ENCODE results near the gene CTNNAL1. TPM values are rescaled to one million over a fixed set of nuclear protein-coding genes. Genes with fewer than 3 reads are reported as not detected.

CTNNAL1 gene
- total RNA-seq, 1 donor from 2014 or later, result 61.9 TPM

- Mint-ChIP-seq H3K27me3 (ENCODE audit: low read depth) (no peaks in the 10 kb centered on the region), H3K36me3 (ENCODE audit: low read depth) (peaks cover 32% of the 10 kb centered on the region), H3K4me1 (peaks cover 9% of the 10 kb centered on the region), H3K9me3 (no peaks in the 10 kb centered on the region), H3K4me3 (no peak overlapping the region), H3K27ac (ENCODE audit: unreplicated experiment) (no peak overlapping the region)
- TF ChIP-seq CTCF (conservative IDR thresholded peaks at IDR 0.05), result no peak
- no peak for DNase-seq (ENCODE audit: low read depth, low spot score)
Observed at GRCh38 chr9:109051733-109052132, 38.4 kb upstream of the CTNNAL1 start.

- H3K36me3 Mint-ChIP-seq (ENCODE audit: low read depth), result peaks cover 33% of the 10 kb centered on the region
- no peak for TF ChIP-seq CTCF (conservative IDR thresholded peaks at IDR 0.05)
- H3K9me3 Mint-ChIP-seq, result no peaks in the 10 kb centered on the region
- H3K27ac Mint-ChIP-seq (ENCODE audit: unreplicated experiment), result no peak overlapping the region
- no peak for DNase-seq (ENCODE audit: low read depth, low spot score)
- H3K27me3 Mint-ChIP-seq (ENCODE audit: low read depth), result no peaks in the 10 kb centered on the region
- peaks cover 9% of the 10 kb centered on the region for H3K4me1 Mint-ChIP-seq
- H3K4me3 Mint-ChIP-seq, result no peak overlapping the region
Observed at GRCh38 chr9:109050444-109050843, 37.1 kb upstream of the CTNNAL1 start.

- no peak overlapping the region for H3K4me3 Mint-ChIP-seq
- peaks cover 34% of the 10 kb centered on the region for H3K36me3 Mint-ChIP-seq (ENCODE audit: low read depth)
- TF ChIP-seq CTCF (conservative IDR thresholded peaks at IDR 0.05), result no peak
- H3K27me3 Mint-ChIP-seq (ENCODE audit: low read depth), result no peaks in the 10 kb centered on the region
- peaks cover 9% of the 10 kb centered on the region for H3K4me1 Mint-ChIP-seq
- no peak overlapping the region for H3K27ac Mint-ChIP-seq (ENCODE audit: unreplicated experiment)
- no peaks in the 10 kb centered on the region for H3K9me3 Mint-ChIP-seq
- DNase-seq (ENCODE audit: low read depth, low spot score), result no peak
Observed at GRCh38 chr9:109048822-109049221, 35.5 kb upstream of the CTNNAL1 start.

GRCh38 chr9:109047259-109047658 lies 34.0 kb upstream of the CTNNAL1 start:
- DNase-seq (ENCODE audit: low read depth, low spot score), result no peak
- TF ChIP-seq CTCF (conservative IDR thresholded peaks at IDR 0.05), result no peak
- Mint-ChIP-seq H3K27me3 (ENCODE audit: low read depth) (no peaks in the 10 kb centered on the region), H3K4me3 (no peak overlapping the region), H3K9me3 (peaks cover 2% of the 10 kb centered on the region), H3K36me3 (ENCODE audit: low read depth) (peaks cover 34% of the 10 kb centered on the region), H3K4me1 (peaks cover 2% of the 10 kb centered on the region), H3K27ac (ENCODE audit: unreplicated experiment) (no peak overlapping the region)

GRCh38 chr9:109046346-109046745 lies 33.0 kb upstream of the CTNNAL1 start:
- DNase-seq (ENCODE audit: low read depth, low spot score), result no peak
- H3K36me3 Mint-ChIP-seq (ENCODE audit: low read depth), result peaks cover 32% of the 10 kb centered on the region
- H3K27ac Mint-ChIP-seq (ENCODE audit: unreplicated experiment), result no peak overlapping the region
- no peaks in the 10 kb centered on the region for H3K4me1 Mint-ChIP-seq
- no peak for TF ChIP-seq CTCF (conservative IDR thresholded peaks at IDR 0.05)
- no peaks in the 10 kb centered on the region for H3K27me3 Mint-ChIP-seq (ENCODE audit: low read depth)
- H3K9me3 Mint-ChIP-seq, result peaks cover 2% of the 10 kb centered on the region
- H3K4me3 Mint-ChIP-seq, result no peak overlapping the region

GRCh38 chr9:109043578-109043977 lies 30.3 kb upstream of the CTNNAL1 start:
- Mint-ChIP-seq H3K27me3 (ENCODE audit: low read depth) (no peaks in the 10 kb centered on the region), H3K9me3 (peaks cover 2% of the 10 kb centered on the region), H3K36me3 (ENCODE audit: low read depth) (peaks cover 33% of the 10 kb centered on the region), H3K4me1 (no peaks in the 10 kb centered on the region), H3K27ac (ENCODE audit: unreplicated experiment) (no peak overlapping the region), H3K4me3 (no peak overlapping the region)
- no peak for TF ChIP-seq CTCF (conservative IDR thresholded peaks at IDR 0.05)
- no peak for DNase-seq (ENCODE audit: low read depth, low spot score)

All from neural crest cell (in vitro differentiated cells).